ENCODE measurements around the gene USP10. TPM values are rescaled to one million over a fixed set of nuclear protein-coding genes. Genes with fewer than 3 reads are reported as not detected.

The USP10 gene
- total RNA-seq, 6 experiments from 2014 or later, result 41.5 to 53.2 (median 44.6) TPM

DNA sequence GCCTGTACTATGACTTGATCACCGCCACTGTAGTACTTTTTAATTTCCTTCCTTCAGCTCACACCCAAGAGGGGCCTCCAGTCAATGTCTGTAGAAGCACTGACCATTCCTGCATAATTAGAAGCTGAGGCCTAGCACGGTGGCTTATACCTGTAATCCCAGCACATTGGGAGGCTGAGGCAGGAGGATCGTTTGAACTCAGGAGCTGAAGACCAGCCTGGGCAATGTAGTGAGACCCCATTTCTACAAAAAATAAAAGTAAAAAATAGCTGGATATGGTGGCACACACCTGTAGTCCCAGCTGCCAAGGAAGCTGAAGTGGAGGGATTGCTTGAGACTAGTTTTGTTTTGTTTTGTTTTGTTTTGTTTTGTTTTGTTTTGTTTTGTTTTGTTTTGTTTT, 45.6 kb upstream of the USP10 start:
- no peak overlapping the region for H3K4me3 ChIP-seq
- H3K27me3 ChIP-seq, result no peaks in the 10 kb centered on the region
- H3K36me3 ChIP-seq, result peaks cover 0 to 42% (median 24%) of the 10 kb centered on the region in 4 donors
- no peak overlapping the region for H3K27ac ChIP-seq
- H3K4me1 ChIP-seq, result peaks cover 0 to 15% (median 7%) of the 10 kb centered on the region in 4 donors
- no peak for ATAC-seq
- DNase-seq, result no peak
- 94% methylated on average over 3 of the region's 3 CpGs for WGBS (ENCODE audit: insufficient coverage, low coverage, low lambda C conversion rate, missing lambda C conversion rate)
- no peak for TF ChIP-seq POLR2A (IDR thresholded peaks at IDR 0.05)
- TF ChIP-seq, protein P1, sequence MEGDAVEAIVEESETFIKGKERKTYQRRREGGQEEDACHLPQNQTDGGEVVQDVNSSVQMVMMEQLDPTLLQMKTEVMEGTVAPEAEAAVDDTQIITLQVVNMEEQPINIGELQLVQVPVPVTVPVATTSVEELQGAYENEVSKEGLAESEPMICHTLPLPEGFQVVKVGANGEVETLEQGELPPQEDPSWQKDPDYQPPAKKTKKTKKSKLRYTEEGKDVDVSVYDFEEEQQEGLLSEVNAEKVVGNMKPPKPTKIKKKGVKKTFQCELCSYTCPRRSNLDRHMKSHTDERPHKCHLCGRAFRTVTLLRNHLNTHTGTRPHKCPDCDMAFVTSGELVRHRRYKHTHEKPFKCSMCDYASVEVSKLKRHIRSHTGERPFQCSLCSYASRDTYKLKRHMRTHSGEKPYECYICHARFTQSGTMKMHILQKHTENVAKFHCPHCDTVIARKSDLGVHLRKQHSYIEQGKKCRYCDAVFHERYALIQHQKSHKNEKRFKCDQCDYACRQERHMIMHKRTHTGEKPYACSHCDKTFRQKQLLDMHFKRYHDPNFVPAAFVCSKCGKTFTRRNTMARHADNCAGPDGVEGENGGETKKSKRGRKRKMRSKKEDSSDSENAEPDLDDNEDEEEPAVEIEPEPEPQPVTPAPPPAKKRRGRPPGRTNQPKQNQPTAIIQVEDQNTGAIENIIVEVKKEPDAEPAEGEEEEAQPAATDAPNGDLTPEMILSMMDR (IDR thresholded peaks at IDR 0.05), result no peak
- no peaks in the 10 kb centered on the region for H3K9me3 ChIP-seq
- intact Hi-C loops (cut with DNase I), result no loop called here

DNA sequence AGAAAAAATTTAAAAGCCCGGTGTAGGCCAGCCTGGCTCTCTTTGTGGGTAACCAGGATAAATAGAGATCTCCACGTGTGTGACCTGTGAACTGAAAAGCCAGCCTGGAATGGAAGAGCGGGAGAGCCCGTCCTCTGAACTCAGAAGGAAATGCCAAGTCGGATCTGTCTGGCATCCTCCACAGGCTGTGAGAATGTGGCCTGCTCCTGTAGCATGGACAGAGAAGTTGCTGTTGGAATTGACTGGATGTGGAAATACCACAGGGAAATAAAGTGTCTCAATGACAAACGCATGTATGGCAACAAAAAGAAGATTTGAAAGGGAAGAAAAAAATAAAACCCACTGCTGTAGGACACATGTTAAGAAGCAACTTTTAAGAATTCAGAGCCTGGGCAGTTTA, 44.8 kb upstream of the USP10 start:
- DNase-seq, result no peak
- TF ChIP-seq, protein P1 (IDR thresholded peaks at IDR 0.05), result no peak
- TF ChIP-seq POLR2A (IDR thresholded peaks at IDR 0.05), result no peak
- intact Hi-C loops (cut with DNase I), result no loop called here
- Histone ChIP-seq H3K36me3 (peaks cover 0 to 48% (median 29%) of the 10 kb centered on the region in 4 donors), H3K4me1 (peaks cover 0 to 13% (median 5%) of the 10 kb centered on the region in 4 donors), H3K4me3 (no peak overlapping the region), H3K27ac (no peak overlapping the region), H3K9me3 (no peaks in the 10 kb centered on the region), H3K27me3 (no peaks in the 10 kb centered on the region)
- WGBS (ENCODE audit: insufficient coverage, low coverage, low lambda C conversion rate, missing lambda C conversion rate), result 58% methylated on average over 6 of the region's 6 CpGs
- no peak for ATAC-seq

DNA sequence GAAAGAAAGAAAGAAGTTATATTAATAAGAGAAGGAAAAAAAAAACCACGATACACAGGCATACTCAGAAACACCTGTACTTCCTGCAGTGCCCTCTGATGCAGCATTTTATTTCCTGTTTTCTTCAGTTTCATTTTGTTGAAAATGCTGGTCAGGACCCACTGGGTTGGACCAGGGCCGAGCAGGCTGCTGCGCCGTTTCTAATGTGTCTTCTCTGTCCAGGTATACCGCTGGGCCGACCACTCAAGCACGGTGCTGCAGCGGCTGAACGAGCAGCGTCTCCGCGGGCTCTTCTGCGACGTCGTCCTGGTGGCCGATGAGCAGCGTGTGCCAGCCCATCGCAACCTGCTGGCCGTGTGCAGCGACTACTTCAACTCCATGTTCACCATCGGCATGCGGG, 43.2 kb upstream of the USP10 start:
- Histone ChIP-seq H3K27ac (no peak overlapping the region), H3K36me3 (peaks cover 0 to 54% (median 33%) of the 10 kb centered on the region in 4 donors), H3K4me3 (no peak overlapping the region), H3K9me3 (no peaks in the 10 kb centered on the region), H3K27me3 (no peaks in the 10 kb centered on the region), H3K4me1 (peaks cover 0 to 13% (median 5%) of the 10 kb centered on the region in 4 donors)
- intact Hi-C loops (cut with DNase I), result no loop called here
- no peak for TF ChIP-seq POLR2A (IDR thresholded peaks at IDR 0.05)
- TF ChIP-seq, protein P1 (IDR thresholded peaks at IDR 0.05), result no peak
- WGBS (ENCODE audit: insufficient coverage, low coverage, low lambda C conversion rate, missing lambda C conversion rate), result 68% methylated on average over 4 of the region's 22 CpGs
- no peak for ATAC-seq
- no peak for DNase-seq

DNA sequence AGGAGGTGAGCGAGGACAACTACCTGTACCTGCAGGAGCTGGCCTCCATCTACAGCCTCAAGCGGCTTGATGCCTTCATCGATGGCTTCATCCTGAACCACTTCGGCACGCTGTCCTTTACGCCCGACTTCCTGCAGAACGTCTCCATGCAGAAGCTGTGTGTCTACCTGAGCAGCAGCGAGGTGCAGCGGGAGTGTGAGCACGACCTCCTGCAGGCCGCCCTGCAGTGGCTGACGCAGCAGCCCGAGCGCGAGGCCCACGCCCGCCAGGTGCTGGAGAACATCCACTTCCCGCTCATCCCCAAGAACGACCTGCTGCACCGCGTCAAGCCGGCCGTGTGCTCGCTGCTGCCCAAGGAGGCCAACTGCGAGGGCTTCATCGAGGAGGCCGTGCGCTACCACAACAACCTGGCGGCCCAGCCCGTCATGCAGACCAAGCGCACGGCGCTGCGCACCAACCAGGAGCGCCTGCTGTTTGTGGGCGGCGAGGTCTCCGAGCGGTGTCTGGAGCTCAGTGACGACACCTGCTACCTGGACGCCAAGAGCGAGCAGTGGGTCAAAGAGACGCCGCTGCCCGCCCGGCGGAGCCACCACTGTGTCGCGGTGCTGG, 42.5 kb upstream of the USP10 start:
- intact Hi-C loops (cut with DNase I), result no loop called here

More for the DNA sequence above, 42.5 kb upstream of the USP10 start:
- no peaks in the 10 kb centered on the region for H3K27me3 ChIP-seq
- WGBS (ENCODE audit: insufficient coverage, low coverage, low lambda C conversion rate, missing lambda C conversion rate), result 98% methylated on average over 8 of the region's 50 CpGs
- peaks cover 0 to 13% (median 5%) of the 10 kb centered on the region in 4 donors for H3K4me1 ChIP-seq
- no peaks in the 10 kb centered on the region for H3K9me3 ChIP-seq
- TF ChIP-seq, protein P1 (IDR thresholded peaks at IDR 0.05), result no peak
- no peak for TF ChIP-seq POLR2A (IDR thresholded peaks at IDR 0.05)
- H3K36me3 ChIP-seq, result peaks cover 0 to 61% (median 38%) of the 10 kb centered on the region in 4 donors
- H3K27ac ChIP-seq, result no peak overlapping the region
- ATAC-seq, result no peak
- H3K4me3 ChIP-seq, result no peak overlapping the region
- no peak for DNase-seq
